B cell (primary cell): ENCODE data around the gene SLC37A1. TPM values are rescaled to one million over a fixed set of nuclear protein-coding genes. Genes with fewer than 3 reads are reported as not detected.

Source experiments
- ATAC-seq: fragments of 200-7000 bp; cut with Tn5 transposase; one replicate; pipeline ENCODE4 v1.10.0; 2021; ENCODE audit warnings: low read depth, mild to moderate bottlenecking, moderate number of reproducible peaks, moderate library complexity
- CTCF ChIA-PET: fragments of 350-600 bp; sonication (Branson Sonifier 250); formaldehyde crosslinking; loops from one replicate; lab custom pipeline; 2021; ENCODE audit warnings: antibody characterized with exemption, inconsistent platforms; lab: Charles Lee
- POLR2A ChIA-PET: fragments of 350-600 bp; sonication (Branson Sonifier 250); formaldehyde crosslinking; loops from one replicate; lab custom pipeline; 2021; ENCODE audit warnings: antibody characterized with exemption; lab: Charles Lee
- DNase-seq: peaks from one replicate; pipeline ENCODE4 v3.0.0; 2013
- H2AFZ ChIP-seq: 2 replicates; pipeline ENCODE4 v1.6.1; 2012; ENCODE audit warnings: mild to moderate bottlenecking, low read depth, low read length; ENCODE audit not compliant: insufficient read depth, poor library complexity, severe bottlenecking
- H3K27ac ChIP-seq, 2 donors: 1 replicate in 1 of 2; 2 replicates in 1 of 2; pipeline ENCODE4 v1.5.1; 2012 to 2013; ENCODE audit warnings: low read length in 2 of 2, mild to moderate bottlenecking in 2 of 2, moderate library complexity in 1 of 2
- H3K27me3 ChIP-seq, 4 experiments: fragments of 200-600 bp in 1 of 4; sonication (generic) in 1 of 4; replicated peaks in 1 of 4; 1 replicate in 2 of 4; 2 replicates in 2 of 4; pipeline versions ENCODE4 v1.6.1 to v1.7.0; 2013 to 2016; ENCODE audit warnings: low read length in 3 of 4, mild to moderate bottlenecking in 2 of 4, mixed read lengths in 1 of 4, moderate library complexity in 1 of 4; ENCODE audit not compliant: insufficient read depth in 4 of 4, control insufficient read depth in 3 of 4; ENCODE audit errors: control extremely low read depth in 1 of 4
- H3K36me3 ChIP-seq, 2 experiments: replicated peaks in 1 of 2; 1 replicate in 1 of 2; 2 replicates in 1 of 2; pipeline versions ENCODE4 v1.6.1 to v1.7.1; 2013; ENCODE audit warnings: low read length in 1 of 2; ENCODE audit not compliant: insufficient read depth in 2 of 2, control insufficient read depth in 1 of 2; ENCODE audit errors: control extremely low read depth in 1 of 2, extremely low read depth in 1 of 2
- H3K4me1 ChIP-seq, 2 donors: fragments of 200-600 bp in 1 of 2; sonication (generic) in 1 of 2; 1 replicate in 1 of 2; 2 replicates in 1 of 2; pipeline versions ENCODE4 v1.5.1 to v1.6.1; 2013 to 2017; ENCODE audit warnings: low read length in 2 of 2; ENCODE audit not compliant: control insufficient read depth in 2 of 2, insufficient read depth in 2 of 2
- H3K4me2 ChIP-seq: replicated peaks from 2 replicates; pipeline ENCODE3; 2012; ENCODE audit warnings: mild to moderate bottlenecking, low read depth, low read length; ENCODE audit not compliant: poor library complexity, severe bottlenecking
- H3K4me3 ChIP-seq, 5 experiments: fragments of 200-600 bp in 1 of 5; sonication (generic) in 1 of 5; 1 replicate in 3 of 5; 2 replicates in 2 of 5; pipeline versions ENCODE4 v1.5.1 to v1.7.0; 2011 to 2016; ENCODE audit warnings: low read length in 4 of 5, mild to moderate bottlenecking in 4 of 5, low read depth in 2 of 5, control low read depth in 1 of 5, moderate library complexity in 1 of 5; ENCODE audit not compliant: insufficient read depth in 1 of 5; ENCODE audit errors: control extremely low read depth in 1 of 5, extremely low read depth in 1 of 5
- H3K79me2 ChIP-seq: fragments of 200-600 bp; sonication (generic); one replicate; pipeline ENCODE4 v1.6.0; 2016; ENCODE audit warnings: low read length; ENCODE audit not compliant: control insufficient read depth, insufficient read depth
- H3K9ac ChIP-seq: fragments of 200-600 bp; sonication (generic); 2 replicates; pipeline ENCODE4 v1.6.1; 2017; ENCODE audit warnings: mild to moderate bottlenecking, low read length, moderate library complexity
- H3K9me3 ChIP-seq, 3 donors: one replicate each; pipeline versions ENCODE4 v1.6.1 to v1.7.1; 2013; ENCODE audit warnings: low read length in 2 of 3; ENCODE audit not compliant: control insufficient read depth in 2 of 3, insufficient read depth in 1 of 3; ENCODE audit errors: control extremely low read depth in 1 of 3
- H4K20me1 ChIP-seq: 2 replicates; pipeline ENCODE4 v1.6.0; 2012; ENCODE audit warnings: mild to moderate bottlenecking, low read length; ENCODE audit not compliant: insufficient read depth, control insufficient read depth, poor library complexity, severe bottlenecking
- H3K27ac Mint-ChIP-seq: one replicate; pipeline ENCODE4 v1.8.0; 2021; ENCODE audit warnings: mixed read lengths
- H3K27me3 Mint-ChIP-seq: one replicate; pipeline ENCODE4 v1.8.0; 2021; ENCODE audit warnings: mixed read lengths
- H3K4me1 Mint-ChIP-seq: one replicate; pipeline ENCODE4 v1.8.0; 2021; ENCODE audit warnings: mixed read lengths
- H3K4me3 Mint-ChIP-seq: one replicate; pipeline ENCODE4 v1.8.0; 2021; ENCODE audit warnings: mixed read lengths
- H3K9me3 Mint-ChIP-seq: one replicate; pipeline ENCODE4 v1.8.0; 2022; ENCODE audit warnings: mixed read lengths; ENCODE audit not compliant: insufficient read depth
- EZH2 ChIP-seq: IDR thresholded peaks from 2 replicates; pipeline ENCODE4 v1.6.1; 2012; ENCODE audit warnings: borderline replicate concordance, low read depth, mild to moderate bottlenecking, moderate library complexity, low read length; ENCODE audit not compliant: insufficient read depth, poor library complexity, severe bottlenecking
- WGBS: methylation state at CpG from one replicate; pipeline ENCODE4 v1.1.5; 2013; ENCODE audit warnings: missing lambda C conversion rate; ENCODE audit not compliant: insufficient coverage; 5-methylcytosine and 5-hydroxymethylcytosine counted together
- intact Hi-C: fragments of 100-400 bp; cut with micrococcal nuclease; formaldehyde crosslinking; loops from one replicate; pipeline ENCODE4 v1.10.0; 2022
- polyA plus RNA-seq: library from polyadenylated mRNA; depleted of rRNA; stranded (reverse); fragments of >200 nt; gene quantifications from 2 replicates; pipeline ENCODE4 v1.2.3, GENCODE V29; 2012
- total RNA-seq, 2 donors: library from RNA; stranded (reverse); fragments of 120-200 nt in 1 of 2; gene quantifications; 1 replicate in 1 of 2; 2 replicates in 1 of 2; pipeline versions ENCODE4 v1.2.3 to v1.2.4, GENCODE V29; 2013 to 2022
- TF ChIP-seq, protein P1 (sequence below): fragments of 200-600 bp; IDR thresholded peaks from one replicate; pipeline ENCODE4 v1.8.0; 2022; ENCODE audit warnings: antibody characterized with exemption, mild to moderate bottlenecking

The SLC37A1 gene
- total and polyA plus RNA-seq, 2 donors (not counting 1 experiment from before 2014, with no cell fraction given): 38.1 to 60.2 TPM

DNA sequence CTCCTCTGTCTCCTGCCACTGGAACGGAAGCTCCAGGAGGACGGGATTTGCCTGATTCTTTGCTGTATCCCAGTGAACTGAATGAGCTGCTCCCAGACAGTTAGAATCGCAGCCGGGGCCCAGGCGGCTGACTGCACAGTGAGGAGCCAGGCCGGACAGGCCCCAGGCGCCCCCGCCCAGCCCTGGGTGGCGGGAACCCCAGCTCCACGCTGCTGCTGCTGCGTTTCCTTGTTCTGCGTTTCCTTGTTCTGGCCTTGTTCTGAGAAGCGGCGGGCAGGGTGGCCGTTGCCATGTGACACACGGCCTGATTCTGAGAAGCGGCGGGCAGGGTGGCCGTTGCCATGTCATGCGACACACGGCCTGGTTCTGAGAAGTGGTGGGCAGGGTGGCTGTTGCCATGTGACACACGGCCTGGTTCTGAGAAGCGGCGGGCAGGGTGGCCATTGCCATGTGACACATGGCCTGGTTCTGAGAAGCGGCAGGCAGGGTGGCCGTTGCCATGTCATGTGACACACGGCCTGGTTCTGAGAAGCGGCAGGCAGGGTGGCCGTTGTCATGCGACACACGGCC lies 56.2 kb downstream of the SLC37A1 start:
- Histone ChIP-seq H3K27ac (no peak overlapping the region), H3K4me3 (no peak overlapping the region), H4K20me1 (no peaks in the 10 kb centered on the region), H3K27me3 (no peaks in the 10 kb centered on the region), H3K79me2 (no peaks in the 10 kb centered on the region), H3K9me3 (no peaks in the 10 kb centered on the region), H2AFZ (no peak overlapping the region), H3K4me2 (no peak overlapping the region), H3K4me1 (no peaks in the 10 kb centered on the region), H3K9ac (no peak overlapping the region), H3K36me3 (peaks cover 2 to 92% of the 10 kb centered on the region in 2 experiments)
- ATAC-seq (no peak), DNase-seq (no peak)
- Mint-ChIP-seq H3K4me3 (no peak overlapping the region), H3K4me1 (no peaks in the 10 kb centered on the region), H3K27me3 (no peaks in the 10 kb centered on the region), H3K9me3 (no peaks in the 10 kb centered on the region), H3K27ac (no peak overlapping the region)
- ChIA-PET POLR2A (no interaction called here), CTCF (no interaction called here)
- 83% methylated on average over 24 of the region's 31 CpGs for WGBS
- intact Hi-C loops: no loop called here
- TF ChIP-seq EZH2: no peak
- TF ChIP-seq, protein P1, sequence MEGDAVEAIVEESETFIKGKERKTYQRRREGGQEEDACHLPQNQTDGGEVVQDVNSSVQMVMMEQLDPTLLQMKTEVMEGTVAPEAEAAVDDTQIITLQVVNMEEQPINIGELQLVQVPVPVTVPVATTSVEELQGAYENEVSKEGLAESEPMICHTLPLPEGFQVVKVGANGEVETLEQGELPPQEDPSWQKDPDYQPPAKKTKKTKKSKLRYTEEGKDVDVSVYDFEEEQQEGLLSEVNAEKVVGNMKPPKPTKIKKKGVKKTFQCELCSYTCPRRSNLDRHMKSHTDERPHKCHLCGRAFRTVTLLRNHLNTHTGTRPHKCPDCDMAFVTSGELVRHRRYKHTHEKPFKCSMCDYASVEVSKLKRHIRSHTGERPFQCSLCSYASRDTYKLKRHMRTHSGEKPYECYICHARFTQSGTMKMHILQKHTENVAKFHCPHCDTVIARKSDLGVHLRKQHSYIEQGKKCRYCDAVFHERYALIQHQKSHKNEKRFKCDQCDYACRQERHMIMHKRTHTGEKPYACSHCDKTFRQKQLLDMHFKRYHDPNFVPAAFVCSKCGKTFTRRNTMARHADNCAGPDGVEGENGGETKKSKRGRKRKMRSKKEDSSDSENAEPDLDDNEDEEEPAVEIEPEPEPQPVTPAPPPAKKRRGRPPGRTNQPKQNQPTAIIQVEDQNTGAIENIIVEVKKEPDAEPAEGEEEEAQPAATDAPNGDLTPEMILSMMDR: no peak

GRCh38 chr21:42570362-42570761 lies 56.7 kb downstream of the SLC37A1 start:
- Histone ChIP-seq H3K4me2 (no peak overlapping the region), H3K36me3 (peaks cover 2 to 93% of the 10 kb centered on the region in 2 experiments), H2AFZ (no peak overlapping the region), H3K9ac (no peak overlapping the region), H3K4me1 (no peaks in the 10 kb centered on the region), H3K79me2 (no peaks in the 10 kb centered on the region), H3K4me3 (no peak overlapping the region), H3K9me3 (peaks cover 0 to 5% (median 0%) of the 10 kb centered on the region in 3 donors), H3K27ac (no peak overlapping the region), H3K27me3 (no peaks in the 10 kb centered on the region), H4K20me1 (no peaks in the 10 kb centered on the region)
- DNase-seq: no peak
- ChIA-PET CTCF (no interaction called here), POLR2A (no interaction called here)
- no peaks in the 10 kb centered on the region for H3K4me1 Mint-ChIP-seq
- H3K27ac Mint-ChIP-seq: no peak overlapping the region
- no peaks in the 10 kb centered on the region for H3K27me3 Mint-ChIP-seq
- WGBS: 93% methylated on average over 8 of the region's 9 CpGs
- H3K4me3 Mint-ChIP-seq: no peak overlapping the region
- intact Hi-C loops: no loop called here
- no peaks in the 10 kb centered on the region for H3K9me3 Mint-ChIP-seq
- no peak for TF ChIP-seq EZH2
- TF ChIP-seq, protein P1: no peak
- no peak for ATAC-seq
